NCI-H1436 treated with DMSO at 0.1 percent for 48 hours (cell line): ENCODE data around the gene CALHM5.

Source experiments
- DNase-seq: peaks from one replicate; lab custom pipeline; 2025; lab: John Stamatoyannopoulos, UW

Gene CALHM5

DNA sequence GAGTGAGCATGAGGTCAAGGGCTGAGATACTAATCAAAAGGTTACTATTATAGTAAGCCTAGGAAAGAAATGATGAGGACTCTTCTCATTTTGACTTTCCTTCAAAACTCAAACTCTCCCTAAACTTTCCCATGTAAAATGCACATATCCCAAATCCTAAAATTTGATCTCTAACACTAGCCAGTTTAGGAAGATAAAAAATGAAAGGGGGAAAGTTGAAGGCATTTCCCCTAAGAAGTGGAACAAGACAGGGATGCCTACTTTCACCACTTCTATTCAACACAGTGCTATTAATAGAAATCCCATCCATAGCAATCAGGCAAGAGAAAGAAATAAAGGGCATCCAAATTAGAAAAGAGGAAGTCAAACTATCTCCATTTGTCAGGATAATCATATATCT is 2.9 kb upstream of the CALHM5 start:
- no peak for DNase-seq

DNA sequence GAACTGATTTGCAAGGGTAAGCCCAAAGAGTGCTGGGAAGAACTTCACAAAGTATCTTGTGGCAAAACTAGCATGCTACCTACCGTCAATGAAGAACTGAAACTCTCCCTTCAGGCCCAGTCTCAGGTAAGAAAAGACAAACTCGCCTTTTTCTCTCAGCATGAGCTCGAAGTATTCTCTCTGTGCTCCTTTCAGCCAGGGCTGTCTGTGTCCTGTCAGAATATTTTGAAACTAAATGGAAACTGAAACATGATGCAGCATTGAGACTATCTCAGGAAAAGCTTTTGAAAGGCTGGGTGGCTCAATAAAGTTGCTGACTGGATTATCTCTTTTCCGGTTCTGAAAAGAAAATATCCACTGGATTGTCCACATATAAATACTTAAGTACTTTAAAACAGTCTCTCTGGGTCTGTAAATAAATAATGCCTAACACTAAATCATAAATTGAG is 696 bp downstream of the CALHM5 start:
- DNase-seq, result no peak

DNA sequence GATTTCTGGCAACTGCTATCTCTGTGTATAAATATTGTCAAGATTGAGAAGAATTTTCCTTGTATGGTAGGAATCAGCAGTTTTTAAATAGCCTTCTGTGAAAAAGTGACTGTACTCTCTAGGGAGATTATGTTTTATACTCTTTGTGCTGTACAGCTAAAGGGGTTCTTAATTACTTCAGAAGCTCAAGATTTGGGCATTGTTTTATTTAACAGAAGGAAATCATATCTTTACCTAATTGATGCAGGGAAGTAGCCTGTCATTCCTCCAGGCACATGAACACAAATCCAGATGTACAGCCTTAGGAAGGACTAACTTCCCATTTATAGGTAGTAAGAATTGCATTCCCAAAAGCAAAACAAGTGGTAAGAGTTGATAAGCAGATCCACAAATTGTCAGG is 1.3 kb downstream of the CALHM5 start:
- DNase-seq, result no peak

DNA sequence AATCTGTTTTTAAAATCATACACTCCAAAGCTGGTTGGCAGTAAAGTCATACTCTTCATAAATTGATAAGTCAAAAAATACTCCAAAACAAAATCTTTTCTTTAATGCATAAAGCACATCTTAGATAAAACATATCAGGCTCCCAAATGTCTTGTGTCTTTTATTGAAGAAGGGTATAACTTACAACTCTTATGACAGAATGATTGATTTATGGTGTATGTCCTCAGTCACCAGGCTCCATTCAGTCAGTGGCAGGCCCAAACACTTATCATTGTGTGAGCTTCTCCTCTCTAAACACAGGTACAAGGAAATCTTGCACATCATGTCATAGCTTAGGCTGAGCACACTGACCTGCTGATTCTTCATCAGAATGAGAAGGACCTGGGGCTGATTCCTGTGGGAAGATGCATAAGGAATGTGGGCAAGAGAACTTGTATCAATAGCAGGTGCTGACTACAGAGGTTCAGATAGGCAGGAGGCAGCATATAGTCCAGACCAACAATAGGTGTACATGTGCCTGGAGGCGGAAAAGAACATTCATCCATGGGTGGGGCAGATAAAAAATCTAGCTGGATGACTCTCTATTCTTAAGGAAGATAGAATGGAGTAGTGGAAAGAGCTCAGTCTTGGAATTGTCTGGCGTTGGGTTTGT is 1.9 kb downstream of the CALHM5 start:
- no peak for DNase-seq

DNA sequence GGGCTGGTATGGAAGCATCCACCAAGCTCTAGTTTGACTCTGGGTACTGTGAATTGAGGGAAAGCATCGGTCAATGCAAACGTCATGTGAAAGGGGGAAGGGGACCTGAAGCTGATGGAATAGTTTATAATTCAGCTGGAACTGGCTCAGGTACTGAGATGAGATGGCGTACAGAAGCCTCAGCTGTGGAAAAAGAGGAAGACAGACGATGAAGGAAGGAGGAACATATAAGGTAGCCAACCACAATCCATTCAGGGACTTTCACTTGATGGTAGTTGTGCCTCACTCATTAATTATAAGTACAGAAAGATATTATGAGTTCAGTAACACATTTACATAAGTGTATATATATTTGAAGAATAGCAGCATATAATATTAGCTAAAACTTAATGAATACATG is 2.7 kb downstream of the CALHM5 start:
- DNase-seq, result no peak

DNA sequence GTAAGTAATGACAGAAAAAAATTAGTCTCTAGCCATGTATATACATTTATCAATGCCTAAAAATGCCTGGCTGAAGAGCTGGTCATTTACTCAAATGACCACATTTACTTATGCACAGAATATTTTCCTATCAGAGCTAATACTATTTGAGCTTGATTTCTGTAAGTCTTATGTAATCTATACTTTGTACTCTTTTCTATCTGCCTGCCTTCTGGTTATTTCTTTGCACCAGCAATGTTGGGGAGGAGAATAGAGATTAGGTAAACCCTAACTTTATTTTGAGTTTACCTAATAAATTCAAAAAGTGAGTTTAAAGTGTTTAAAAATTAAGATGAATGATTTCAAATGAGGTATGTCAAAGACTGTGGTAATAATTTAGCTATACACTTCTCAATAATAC is 3.7 kb downstream of the CALHM5 start:
- DNase-seq, result no peak

DNA sequence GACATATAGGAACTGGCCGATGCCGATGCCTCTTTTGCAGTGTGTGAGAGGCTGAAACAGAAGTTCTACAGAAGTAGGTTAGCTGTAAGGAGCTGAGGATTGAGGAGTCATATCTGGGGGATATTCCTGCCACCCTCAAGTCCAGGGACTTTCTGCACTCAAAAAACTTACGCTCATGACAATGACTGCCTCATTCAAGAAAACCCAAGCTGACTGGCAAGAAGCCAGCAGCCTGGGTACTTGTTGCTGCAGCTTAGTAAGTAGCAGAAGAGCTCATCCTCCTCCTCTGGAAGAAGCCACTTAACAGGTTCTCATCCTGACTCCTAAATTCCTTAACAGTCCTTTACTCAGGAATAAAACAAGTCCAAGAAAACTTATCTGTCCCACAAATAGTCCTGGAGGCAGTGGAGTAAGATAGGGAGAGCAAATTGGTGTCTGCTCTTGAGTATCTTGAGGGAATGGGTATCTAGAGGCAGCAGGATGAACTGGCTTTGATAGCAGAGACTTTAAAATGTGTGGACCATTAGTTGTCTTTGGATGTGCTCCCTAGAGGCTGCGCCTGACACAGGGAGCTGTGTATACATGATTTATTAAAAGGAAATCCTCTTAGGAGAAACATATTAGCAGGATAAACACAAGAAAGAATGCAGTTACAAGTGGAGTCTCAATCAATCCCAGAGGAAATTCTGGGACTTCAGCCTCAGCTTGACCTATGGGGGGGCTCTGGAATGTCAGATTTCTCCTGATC is 7.4 kb downstream of the CALHM5 start:
- no peak for DNase-seq

DNA sequence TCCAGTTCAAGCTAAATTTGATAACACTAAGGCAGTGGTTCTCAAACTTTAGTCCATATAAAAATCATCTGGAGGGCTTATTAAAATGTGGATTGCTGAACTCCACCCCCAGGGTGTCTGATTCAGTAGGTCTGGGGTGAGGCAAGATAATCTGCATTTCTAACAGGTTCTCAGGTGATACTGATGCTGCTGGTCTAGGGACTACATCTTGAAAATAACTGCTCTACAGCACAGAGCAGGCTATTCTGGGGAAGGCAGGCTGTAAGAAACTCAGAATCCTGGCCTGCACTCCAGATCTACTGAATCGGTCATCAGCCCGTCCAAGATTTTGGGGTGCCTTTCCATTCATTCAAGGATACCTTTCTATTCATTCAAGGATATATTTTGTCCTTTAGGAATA is 11.5 kb downstream of the CALHM5 start:
- no peak for DNase-seq

DNA sequence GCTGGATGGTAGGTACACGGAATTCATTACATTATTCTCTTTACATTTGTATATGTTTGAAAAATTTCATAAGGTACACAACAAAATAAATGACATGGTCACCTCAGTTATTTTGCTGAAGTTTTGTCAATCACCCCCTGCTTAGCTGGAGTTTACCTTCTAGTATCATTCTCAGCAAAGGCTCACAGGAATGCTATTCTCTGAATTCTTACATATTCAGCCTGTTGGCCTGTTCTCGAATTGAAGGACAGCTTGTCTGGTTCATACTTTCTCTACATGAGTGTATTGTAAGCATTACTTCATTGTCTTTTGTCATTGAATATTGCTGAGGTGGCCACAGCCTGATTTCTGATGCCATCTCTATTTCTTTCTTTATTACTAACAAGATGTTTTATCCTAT is 12.8 kb downstream of the CALHM5 start:
- no peak for DNase-seq

DNA sequence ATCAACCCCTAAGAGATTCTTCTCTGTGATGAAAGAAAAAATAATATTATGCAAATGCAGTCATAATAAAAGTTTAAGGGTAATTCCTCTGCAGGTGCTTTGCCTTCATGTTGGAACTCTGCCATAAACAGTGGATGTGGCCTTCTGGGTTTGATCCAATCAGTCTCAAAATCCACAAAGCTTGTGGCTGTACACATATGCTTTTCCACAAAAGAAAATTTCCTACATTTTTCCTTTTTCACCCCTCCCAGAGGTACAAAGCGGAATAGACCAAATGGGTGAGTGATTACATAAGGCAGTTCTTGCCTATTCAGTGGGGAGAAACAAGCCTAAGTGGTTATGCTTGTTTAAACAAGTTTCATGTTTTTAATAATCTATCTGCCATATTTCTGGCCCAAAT is 16.7 kb downstream of the CALHM5 start:
- DNase-seq, result no peak

DNA sequence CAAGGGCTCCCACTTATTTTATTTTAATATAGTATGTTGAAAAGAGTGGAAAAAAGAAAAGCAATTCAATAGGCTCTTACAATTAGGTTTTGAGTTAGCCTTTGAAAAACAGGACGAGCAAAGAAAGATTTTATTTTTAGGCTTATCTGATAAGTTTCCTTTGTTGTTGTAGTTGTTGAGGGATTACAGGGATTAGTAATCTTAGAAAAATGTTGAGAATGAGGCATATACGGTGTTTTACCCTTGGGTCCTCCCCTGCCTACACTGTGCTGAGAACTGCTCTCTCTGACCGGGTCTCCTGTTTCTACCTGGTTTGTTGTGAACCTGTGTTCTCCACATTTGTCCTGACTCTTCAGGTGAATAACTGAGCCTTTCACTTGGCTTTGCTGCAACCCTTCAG is 17.3 kb downstream of the CALHM5 start:
- no peak for DNase-seq

DNA sequence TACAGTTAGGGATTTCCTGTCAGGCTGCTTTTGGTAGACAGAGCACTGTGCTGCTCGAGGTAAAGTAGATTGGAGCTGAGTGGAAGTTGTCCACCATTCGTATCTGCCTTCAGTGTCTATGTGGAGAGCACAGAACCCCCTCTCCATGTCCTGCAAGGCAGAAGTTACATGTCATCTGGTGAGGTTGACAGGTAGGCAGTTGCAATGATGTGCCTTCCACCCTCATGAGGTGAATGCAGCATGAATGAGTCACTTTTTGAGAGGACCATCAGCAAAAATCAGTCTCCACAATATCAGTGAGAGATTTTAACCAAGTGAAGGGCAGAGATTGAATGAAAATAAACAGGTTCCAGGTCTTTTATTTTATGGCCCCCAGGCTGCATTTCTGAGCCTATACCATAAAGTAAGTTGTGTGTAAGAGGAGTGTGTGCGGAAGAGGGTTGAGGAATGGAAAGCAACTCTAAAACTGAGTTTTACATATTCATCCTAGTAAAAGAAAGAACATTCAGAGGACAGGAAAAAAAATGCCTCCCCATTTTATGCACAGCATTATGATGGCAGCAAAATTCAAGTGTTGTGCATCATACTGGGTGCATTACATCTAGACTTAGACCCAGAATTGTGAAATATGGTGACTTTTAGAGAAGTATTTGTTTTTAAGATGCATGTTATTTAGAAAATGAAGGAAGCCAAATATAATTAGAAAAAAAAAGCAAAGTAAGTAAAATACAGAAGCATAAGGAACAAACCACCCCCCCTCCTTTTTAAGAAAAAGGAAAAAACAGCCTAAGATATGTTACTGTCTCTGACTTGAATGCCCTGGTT is 18.2 kb downstream of the CALHM5 start:
- DNase-seq, result no peak

DNA sequence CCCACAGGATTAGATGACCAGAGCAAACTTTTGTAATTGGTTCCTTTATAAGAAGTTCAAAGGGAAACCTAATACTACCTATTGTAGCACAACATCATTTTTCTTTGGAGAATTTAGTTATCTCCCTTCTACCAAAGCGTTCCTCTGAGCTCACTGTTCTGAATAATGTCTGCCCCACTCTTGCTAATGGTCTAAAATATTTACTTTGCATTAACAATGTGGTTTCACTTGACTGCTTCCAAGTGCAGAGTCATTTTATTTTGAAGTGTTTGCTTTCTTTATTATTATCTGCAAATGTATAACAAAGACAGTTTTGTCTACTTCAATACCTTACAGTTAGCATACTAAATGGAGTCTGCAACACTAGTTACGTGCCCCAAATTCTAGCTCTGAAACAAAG is 19.0 kb downstream of the CALHM5 start:
- DNase-seq, result peak; percentile 37

DNA sequence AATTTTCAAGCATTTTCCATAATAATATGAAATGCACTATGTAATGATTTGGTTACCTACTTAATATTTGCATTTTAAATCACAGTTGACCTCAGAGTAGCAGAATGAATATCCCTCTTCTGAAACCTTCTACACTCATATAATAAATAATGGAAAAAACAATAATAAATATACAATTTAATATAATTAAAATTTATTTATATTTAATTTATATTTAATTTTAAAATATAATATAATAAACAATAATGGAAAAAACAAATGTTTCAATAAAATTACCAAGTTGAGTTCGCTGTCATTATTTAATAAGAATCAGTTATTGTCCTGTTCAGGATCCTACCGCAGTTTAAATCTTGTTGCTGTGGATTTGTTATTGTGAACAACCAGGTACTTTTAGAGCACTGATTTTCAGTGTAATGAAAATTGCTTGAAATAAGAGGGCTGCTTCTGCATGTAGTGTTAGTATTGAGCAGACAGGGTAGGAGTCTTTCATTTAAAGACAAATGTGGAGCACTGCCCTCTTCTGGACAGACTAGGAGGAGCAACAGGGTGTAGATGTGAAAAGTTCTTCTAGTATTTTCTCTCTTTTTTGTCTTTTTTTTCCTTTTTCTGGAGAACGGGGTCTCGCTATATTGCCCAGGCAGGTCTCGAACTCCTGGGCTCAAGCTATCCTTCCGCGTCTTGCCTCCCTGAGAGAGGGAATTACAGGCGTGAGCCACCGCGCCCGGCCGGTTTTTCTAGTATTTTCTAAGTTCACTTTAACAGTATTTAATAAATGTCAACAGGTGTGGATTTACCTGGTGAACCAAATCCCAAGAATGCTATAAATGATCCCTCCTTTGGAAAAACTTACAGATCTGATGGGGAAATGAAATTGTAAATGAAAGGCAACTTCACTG is 20.5 kb downstream of the CALHM5 start:
- DNase-seq, result no peak

DNA sequence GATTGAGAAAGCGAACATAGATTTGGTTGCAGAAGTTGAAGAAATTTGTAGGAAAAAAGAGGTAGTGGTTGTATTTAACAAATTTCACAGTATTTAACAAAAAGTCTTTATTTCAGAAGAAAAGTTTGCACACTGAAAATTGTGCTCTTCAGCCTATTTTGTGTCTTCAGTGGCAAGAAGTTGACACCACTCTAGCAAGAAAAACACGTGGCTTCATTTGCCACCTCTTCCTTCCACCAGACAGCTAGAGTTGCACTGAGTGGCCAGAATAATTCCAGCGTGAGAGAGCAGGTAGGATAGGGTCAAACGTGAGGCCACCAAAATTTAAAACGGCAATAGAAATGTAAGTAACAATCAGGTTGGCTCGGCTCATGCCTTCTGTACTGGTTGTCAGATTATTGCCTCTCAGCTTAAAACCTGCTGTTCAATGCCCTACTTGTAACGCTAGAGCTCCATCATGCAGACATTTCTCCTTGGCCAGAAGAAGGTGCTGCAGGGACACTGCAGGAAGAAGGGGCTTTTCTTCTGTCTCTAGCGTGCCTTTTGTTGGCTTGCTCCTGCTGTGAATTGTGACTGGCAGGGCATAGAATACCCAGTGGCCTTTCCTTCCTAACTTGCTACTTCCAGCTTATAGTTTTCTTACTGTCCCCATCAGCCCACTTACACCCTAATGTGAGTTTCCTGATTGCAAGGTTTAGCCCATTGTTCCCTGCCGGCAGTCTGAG is 22.0 kb downstream of the CALHM5 start:
- DNase-seq, result no peak

DNA sequence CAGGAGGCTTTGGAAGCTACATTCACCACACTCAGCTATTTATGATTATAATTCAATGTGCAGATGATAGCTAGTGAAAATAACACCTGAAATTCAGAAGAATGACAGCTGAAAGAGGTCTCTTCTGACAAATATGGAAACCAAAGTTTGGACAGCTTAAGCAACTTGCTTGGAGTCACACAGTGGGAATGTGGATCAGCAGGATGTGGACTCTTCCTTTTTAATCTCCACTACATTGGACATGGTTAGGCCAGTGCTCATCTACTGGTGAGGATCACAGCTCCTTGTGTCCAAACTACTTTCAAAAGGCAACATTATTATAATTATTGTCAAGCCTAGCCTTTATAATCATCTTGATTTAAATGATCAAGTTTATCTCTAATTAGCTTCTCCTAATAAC is 23.7 kb downstream of the CALHM5 start:
- no peak for DNase-seq

DNA sequence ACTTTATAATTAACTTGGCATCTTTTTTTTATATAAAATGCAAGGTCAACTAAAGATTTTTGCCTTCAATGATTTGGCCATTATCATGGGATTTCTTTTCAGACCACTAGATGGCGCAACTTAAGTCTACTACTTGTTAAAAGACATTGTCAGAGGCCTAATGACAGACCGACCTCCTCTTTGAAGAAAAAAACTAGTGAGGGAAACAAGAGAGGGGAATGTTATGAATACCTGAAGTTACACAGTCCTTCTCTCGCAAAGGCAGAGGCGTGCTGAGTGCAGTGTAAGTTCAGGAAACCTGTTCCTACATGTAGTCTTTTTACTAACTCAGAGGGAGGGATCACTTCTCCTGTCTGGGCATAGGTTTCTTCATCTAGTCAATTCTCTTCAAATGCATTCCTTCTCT is 24.8 kb downstream of the CALHM5 start:
- no peak for DNase-seq

DNA sequence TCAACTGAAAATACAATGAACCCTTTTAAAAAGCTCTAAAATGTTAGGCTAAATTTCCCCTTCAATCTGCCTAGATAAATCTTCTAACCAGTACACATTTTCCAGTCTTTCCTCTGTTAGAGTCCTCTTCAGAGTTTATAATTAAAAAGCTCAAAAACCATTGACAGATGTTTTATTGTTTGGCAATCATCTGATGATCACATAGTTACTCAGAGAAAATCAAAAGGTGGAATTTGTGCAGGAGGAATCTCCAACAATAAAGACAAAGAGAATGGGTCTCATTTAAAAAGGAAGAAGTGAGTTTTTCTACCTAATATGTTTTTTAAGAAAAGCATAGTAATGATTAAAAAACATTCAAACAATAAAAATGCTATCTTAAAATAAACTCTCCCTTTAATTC is 31.0 kb downstream of the CALHM5 start:
- no peak for DNase-seq

DNA sequence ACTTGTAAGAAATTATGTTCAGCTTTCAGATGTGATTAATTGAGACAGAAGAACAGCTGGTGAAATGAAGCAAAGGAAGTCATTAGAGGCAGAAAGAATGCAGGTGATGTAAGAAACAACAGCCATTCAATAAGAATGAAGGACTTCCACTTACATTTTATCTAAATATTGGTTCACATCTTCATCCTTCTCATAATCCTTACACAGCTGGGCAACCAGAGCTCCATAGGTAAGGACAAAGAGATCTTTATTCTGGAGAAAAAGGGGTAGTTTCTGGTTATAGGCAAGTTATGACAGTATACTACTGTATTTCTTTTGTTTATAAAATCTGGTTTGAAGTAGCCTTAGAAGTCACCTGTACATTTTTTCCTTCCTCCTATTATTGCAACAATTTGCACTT is 31.7 kb downstream of the CALHM5 start:
- DNase-seq, result no peak

DNA sequence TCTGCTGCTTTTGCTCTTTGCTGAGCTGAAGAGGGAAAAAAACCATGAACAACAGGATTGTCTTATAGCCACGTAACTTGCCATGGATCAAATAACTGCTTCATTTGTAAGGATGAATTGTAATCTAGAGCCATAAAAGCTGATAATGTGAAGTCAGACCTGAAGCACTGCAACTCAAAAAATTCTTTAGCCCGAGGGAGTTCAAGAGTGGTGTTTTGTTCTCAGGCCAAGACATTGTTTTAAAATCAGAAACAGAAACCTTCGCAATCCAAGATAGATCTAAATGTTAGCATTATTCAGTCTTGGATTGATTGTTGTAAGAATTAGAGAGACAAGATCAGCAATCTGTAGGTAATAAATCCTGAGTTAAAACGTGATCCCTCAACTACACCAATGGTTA is 34.2 kb downstream of the CALHM5 start, which contains the start of gene TRAPPC3L:
TRAPPC3L (minus strand) TSS at position 34 of the 400 bp plus-strand sequence. CDS start 170 bp downstream, outside the sequence.
- no peak for DNase-seq

DNA sequence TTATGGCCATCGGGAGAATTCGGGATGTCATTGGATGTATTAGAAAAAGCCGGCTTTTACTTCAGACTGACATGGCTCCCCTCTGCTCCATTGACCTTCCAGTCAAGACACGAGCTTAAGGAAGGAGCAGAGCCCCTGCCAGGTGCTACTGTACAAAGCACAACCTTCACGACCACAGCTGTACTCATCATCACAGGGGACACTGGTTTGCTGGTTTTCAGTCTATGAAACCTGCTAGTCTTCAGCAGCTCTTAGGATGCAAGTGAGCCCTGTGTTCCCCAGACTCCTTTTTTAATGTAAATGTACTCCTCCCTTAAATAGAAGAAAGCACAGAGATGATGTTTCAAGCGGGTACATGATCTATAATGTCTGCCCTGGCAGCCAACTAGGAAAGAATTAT is 35.9 kb downstream of the CALHM5 start:
- DNase-seq, result no peak
